COLO668 (cell line): Measurements from ENCODE around the gene DPPA2.
"Not testable (repeated sequence)": the region's sequence is repeated elsewhere in the genome, so short reads cannot be mapped to it uniquely, and the experiment has no call there.

Experiments used
- DNase-seq: peaks from one replicate; lab custom pipeline; 2025; ENCODE audit not compliant: unreplicated experiment; lab: John Stamatoyannopoulos, UW

Gene DPPA2, protein sequence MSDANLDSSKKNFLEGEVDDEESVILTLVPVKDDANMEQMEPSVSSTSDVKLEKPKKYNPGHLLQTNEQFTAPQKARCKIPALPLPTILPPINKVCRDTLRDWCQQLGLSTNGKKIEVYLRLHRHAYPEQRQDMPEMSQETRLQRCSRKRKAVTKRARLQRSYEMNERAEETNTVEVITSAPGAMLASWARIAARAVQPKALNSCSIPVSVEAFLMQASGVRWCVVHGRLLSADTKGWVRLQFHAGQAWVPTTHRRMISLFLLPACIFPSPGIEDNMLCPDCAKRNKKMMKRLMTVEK

DNA sequence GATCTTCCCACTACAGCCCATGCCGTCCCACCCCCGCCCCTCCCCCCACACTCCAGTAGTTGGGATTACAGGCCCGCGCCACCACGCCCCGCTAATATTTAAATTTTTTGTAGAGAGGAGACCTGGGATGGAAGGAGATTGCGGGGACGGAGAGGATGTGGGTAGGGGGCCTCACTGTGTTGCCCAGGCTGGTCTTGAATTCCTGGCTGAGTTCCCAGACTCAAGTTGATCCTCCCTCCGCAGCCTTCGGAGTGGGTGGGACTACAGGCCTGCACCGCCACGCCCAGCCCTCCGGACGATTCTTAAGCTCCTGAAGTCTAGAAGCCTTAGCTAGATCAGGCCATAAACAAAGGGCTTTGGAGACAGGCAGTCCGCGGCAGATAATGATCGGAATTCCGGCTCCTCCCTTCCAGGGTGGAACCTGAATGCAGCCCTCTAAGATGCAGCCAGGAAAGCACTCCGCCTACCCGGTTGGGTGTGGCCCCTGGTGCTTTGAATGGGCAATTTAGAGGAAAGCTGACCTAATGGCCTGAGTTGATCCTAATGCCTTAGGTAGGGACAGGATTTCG is at the start of gene DPPA2:
Gene DPPA2 (minus strand): TSS at position 356 of the 569 bp plus-strand sequence. CDS start 1,975 bp downstream, outside the sequence.
- no peak for DNase-seq

DNA sequence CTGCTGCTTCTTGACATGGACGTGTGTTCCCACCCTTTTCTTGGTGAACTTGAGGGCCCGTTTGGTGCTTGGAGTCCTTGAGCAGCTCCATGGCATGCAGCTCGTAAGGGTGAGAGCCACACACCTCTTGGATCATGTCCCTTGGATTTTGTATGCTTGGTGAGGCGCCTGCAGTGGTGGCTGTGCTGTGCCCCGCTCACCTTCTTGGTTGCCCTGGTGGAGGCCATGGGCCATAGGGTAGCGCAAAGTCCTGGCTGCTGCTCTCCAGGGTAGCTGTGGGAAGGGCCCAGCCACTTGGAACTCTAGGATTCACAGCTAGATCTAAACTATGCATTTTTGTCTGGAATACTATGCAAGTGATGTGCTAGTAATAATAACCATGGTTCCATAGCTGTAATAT is 47.8 kb upstream of the DPPA2 start:
- DNase-seq: no peak

DNA sequence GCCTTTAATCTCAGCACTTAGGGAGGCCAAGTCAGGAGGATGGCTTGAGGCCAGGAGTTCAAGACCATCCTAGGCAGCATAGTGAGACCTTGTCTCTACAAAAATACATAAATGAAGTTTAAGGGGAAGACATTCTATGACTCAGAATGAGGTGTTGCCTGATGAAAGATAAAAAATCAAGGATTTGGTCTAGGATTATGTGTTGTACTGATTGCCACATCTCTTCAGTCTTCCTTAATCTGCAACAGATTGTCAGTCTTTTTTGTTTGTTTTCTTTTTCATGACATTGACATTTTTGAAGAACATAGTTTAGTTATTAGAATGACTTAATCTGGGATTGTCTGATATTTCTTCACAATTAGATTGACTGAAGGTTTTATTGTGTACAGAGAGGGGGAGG is 47.3 kb upstream of the DPPA2 start:
- DNase-seq: no peak

DNA sequence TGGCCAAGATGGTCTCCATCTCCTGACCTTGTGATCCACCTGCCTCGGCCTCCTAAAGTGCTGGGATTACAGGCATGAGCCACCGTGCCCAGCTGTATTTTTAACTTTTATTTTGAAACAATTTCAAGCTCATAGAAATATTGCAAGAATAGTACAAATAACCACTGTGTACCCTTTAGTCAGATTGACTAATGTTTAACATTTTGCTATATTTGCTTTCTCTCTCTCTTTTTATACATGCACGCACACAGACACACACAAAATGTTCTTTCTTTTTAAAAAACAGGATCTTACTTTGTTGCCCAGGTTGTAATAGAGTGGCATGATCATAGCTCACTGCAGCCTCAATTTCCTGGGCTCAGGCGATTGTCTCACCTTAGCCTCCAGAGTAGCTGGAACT is 46.5 kb upstream of the DPPA2 start:
- DNase-seq: no peak

DNA sequence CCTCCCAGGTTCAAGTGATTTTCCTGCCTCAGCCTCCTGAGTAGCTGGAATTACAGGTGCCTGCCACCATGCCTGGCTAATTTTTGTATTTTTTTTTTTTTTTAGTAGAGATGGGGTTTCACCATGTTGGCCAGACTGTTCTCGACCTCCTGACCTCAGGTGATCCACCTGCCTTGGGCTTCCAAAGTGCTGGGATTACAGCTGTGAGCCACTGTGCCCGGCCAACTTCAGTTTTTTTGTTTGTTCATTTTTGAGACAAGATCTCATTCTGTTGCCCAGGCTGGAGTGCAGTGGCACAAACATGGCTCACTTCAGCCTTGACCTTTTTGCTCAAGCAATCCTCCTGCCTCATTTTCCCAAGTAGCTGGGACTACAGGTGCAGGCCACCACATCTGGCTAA is 42.5 kb upstream of the DPPA2 start:
- not testable (repeated sequence) for DNase-seq

DNA sequence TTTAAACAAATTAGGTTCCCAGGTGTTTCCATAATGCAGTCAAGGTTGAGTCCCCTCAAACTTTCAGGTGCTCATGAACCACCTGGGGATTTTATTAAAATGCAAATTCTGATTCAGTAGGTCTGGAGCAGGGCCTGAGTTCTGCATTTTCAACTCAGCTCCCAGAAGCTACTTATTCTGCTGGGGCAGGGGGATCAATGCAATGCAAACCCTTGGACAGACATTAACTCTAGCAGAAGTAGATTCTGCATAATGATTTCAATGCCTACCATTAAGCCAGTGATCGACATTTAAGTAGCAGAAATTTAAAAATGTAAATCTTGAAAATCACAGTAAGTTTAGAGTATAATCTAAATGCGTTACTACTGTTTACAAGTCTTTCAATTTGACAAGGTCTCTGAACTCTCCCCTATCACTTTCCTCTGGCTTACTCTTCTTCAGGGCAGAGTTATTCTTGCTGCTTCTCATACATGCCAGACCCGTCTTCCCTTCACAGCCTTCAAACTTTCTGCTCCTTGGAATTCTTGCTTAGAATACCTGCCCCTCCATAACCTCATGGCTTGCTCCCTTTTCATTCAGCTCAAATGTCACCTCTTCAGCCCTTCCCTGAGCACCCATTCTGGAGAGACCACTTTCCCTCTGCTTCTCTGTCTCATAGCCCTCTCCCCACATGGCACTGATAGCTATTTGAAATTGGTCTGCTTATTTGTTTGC is 40.3 kb upstream of the DPPA2 start:
- no peak for DNase-seq

DNA sequence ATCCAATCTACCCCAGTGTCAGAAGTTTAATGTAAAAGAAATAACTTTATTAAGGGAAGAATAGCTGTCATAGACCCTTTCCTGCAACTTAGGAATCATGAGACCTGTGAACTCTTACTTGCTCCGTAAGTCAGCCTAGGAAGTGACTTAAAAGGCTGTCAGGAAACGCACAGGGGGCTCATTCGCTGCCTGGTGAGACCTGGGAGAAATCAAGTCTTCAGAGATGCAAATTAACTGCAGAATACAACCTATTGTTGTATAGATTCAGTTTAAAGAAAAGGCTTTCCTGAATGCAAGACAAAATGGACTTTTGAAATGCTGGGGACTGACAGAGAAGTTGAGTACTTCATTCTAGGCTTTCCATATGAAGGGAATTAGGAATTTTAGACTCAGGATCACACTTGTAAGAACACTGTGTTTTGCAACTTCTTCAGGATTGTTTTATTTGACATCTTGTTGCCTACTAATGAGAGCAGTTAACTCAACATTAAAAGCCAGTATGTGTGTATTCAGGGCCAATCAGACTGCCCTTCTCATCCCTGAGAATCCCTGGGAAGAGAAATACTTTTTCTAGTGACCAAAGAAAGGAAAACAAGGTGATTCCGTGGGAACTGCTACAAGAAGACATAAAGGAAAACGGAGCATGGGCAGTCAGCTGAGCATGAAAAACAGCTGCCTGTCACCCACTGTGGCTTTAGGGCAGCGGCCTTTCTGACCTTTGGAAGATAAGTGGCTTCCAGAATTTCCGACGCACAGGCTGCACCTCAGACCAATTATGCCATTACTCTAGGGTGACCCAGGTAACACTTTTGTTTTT is 39.5 kb upstream of the DPPA2 start:
- peak; percentile 0 for DNase-seq

DNA sequence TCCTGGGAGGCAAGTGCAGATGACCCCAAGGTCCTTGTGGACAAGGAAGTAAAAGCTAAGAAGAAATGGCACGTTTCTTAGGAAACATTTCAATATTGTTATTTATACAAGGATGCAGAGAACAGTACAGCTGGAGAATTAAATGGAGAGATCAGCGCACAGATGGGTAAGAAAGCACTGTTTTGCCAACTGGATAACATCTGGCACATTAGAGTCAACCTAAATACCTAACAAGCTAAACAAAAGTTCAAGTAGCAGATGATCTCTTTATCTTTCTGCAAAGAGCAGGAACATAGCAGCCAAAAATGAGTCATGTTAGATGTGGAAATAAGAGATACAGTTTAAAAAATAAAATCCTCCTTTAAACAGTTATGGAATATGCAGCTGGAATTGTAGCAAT is 36.7 kb upstream of the DPPA2 start:
- DNase-seq: no peak

DNA sequence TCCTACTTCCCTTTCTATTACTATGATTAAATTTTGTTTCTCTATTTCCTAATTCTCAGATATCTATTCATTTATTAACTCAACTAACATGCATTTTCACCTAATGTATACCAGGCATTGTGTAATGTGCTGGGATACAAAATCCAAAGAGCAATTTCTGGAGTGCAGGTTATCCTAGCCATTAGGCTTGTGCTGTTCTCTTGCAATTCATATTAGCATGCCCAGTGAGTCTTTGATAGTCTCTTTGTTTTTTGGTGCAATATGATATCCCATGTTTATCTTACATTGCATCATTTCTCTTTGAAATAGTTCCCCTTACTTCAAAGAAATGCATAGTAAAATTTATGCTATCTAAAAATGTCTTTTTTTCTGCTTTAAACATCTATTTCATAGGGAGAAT is 34.9 kb upstream of the DPPA2 start:
- no peak for DNase-seq

DNA sequence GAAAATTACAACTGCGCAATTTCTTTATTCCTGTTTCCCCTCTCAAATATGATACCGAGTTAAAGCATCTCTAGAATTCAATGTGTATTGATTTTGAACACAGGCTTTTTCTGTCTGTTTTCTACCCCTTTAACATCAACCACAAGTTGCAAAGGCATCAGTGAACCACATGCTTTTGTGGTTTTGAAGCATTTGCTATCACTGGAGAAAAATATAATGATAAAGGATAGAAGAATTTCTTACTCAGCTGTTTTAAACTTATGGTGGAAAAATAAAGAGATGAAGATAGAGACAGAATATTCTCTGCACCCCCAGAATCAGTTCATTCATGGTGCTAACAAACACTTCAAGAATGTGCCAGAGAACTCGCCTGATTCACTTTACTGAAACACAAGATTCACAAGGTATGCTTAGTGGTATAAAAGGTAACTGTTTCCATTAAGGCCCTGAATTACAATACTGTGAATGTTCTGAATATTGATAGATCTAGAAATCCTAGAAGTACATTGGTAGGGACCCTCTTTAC is 30.5 kb upstream of the DPPA2 start:
- no peak for DNase-seq

DNA sequence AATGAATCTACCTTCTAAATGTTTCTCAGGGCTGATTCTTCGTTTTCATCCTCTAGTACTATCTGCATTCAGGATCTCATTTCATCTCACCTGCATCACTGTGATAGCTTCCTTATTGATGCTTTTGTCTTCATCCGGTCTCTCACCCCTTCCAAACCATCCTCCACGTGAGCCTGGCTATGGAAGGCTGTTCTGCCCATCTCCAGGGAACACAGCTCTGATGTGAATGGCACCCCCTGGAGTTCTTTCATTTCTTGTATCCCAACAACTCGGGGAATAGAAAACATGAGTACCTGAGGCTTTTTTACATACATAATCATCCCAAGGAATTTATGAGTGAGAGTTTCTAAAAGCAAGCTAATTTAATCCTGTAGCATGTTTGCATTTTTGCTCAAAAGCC is 29.8 kb upstream of the DPPA2 start:
- DNase-seq: no peak

DNA sequence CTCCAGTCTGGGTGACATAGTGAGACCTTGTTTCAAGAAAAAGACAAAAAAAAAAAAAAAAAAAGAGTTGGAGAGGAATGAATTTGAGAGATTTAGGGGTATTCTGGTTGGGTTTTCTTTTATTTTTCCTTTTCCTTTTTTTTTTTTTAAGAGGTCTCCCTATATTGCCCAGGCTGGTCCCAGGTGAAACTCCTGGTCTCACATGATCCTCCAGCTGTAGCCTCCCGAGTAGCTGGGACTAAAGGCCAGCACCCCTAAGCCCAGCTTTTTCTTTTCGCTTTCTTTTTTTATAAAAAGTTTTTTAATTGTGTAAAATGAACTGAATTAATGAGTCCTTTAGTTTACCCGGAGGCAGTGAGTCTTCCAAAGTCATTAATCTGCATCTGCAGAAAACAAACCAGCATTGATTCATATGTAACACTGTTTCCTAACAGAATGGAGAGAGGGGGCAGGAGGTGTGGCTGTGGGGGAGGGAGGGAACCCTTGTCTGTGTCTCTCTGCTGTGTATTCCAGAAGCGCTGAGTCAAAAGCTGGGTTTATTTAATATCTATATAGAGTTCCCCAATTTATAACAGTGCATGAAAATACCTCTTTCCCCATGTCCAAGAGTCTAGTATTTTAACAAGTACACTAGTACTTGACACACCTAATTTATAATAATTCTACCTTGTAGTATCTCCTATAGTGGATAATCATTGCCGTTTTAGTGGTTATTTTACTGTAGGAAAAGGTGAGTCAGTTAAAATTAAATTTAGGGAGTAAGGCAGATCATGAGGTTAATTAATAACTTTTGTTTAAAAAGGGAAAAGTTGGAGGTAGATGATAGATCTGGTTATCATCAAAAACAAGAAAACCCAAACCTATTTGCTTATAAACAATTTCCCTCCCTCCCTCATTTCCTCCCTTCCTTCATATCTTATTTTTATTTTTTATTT is 23.7 kb upstream of the DPPA2 start:
- DNase-seq: no peak

DNA sequence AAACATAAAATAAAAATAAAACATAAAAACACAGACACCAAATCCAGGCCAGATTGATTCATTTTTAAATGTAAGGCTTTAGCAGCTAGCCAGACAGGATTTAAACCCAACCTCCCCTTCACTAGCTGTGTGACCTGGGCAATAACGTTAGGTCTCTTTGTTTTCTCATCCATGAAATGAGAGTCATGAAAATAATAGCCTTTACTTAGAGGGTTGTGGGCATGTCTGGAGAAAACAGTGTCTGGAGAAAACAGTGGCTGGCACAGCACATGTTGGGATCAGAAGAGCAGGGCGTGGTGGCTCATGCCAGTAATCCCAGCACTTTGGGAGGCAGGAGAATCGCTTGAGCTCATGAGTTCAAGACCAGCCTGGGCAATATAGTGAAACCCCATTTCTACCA is 22.9 kb upstream of the DPPA2 start:
- DNase-seq: no peak

DNA sequence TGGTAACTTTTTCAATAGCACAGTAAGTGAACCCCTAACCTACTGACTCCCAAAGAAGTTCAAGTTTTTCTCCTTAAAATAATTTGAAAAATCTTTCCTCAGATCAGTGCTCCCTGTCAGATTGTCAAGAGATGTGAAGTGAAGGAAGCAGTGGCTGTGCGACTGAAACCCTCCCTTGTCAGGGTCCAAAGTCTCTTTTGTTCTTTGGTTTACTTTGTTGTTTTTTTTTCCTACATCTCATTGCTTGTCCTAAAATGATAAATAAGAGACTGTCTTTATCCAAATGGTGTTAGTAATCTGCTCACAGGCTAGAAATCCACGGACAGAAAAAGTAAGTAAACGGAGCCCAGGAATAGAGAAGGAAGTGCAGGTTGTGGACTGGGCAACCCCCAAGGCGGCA is 22.0 kb upstream of the DPPA2 start:
- no peak for DNase-seq

DNA sequence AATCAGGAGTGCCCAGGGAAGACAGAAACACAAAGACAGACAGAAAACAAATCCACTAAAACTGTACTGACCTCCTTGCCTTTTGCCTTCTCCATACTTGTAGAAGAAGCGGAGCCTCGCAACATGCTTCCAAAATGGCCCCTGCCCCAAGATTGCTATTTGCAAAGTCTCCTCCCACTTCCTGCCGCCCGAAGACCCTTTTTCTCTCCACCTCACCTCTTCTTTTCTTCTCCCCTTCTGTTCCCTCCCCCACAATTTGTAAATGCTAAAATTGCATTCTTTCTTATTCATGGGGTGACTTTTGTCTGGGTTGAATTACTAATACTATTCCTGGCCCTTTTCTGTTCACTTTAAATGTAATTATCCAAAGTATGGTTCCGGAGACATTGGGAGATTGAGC is 21.1 kb upstream of the DPPA2 start, which contains the start of gene DPPA4:
Gene DPPA4 (minus strand): TSS at position 154 of the 400 bp plus-strand sequence. CDS start 29 bp downstream, at position 125.
- no peak for DNase-seq

DNA sequence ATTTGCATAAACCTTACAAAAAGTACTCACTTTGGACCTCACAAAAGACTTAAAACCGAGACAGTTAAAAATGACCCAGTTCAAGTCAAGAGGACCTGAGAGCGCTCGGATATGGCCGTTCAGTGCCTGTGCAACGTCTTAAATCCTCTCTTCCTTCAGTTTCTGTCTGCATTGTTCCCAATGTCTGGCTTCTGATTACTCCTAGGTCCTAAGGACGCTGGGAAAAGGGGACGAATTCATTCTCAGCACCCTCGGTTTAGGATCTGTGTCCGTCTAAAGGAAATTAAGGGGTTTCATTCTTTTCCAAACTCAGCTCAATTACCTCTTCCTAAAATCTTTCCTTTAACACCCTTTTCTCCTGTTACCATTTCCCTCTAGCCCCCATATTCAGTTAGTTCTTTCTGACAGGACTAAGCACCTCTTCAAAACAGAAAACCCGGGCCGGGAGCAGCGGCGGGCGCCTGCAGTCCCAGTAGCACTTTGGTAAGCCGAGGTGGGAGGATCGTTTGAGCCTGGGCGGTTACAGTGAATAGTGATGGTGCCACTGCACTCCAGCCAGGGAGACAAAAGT is 20.1 kb upstream of the DPPA2 start:
- no peak for DNase-seq

DNA sequence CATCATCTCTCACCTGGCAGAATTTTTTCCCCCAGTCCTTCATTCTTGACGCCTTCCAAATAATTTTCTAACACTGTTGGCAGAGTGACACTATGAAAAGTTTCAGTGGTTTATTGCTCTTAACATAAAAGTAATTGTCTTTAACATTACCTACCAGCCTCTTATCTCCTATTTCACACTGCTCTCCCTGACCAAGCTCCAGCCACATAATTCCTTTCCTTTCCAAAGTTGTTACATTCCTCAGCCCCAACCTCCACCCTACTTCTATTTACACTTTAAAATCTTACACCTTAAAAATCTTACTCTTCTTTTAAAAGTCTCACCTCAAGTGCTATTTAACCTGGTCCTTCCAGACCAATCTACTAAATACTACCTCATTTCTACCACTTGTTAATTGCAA is 18.3 kb upstream of the DPPA2 start:
- DNase-seq: no peak

DNA sequence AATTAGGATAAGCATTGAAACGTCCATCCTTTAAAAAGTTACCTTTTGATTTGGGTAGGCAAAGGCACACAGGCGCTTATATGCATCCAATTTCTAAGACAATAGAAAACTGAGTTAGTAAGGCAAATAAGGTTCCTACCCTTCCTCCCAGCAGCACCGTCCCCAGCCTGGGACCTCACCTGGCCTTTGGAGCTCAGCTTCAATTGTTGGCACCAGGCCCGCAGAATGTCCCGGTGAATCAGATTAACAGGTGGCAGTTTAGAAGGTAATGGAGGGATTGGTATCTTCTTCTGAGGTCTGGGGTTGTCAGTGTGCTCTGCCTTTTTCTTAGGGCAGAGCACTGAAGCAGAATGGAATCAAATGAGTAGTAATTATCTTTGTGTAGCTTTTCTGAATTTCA is 15.4 kb upstream of the DPPA2 start:
- DNase-seq: no peak

DNA sequence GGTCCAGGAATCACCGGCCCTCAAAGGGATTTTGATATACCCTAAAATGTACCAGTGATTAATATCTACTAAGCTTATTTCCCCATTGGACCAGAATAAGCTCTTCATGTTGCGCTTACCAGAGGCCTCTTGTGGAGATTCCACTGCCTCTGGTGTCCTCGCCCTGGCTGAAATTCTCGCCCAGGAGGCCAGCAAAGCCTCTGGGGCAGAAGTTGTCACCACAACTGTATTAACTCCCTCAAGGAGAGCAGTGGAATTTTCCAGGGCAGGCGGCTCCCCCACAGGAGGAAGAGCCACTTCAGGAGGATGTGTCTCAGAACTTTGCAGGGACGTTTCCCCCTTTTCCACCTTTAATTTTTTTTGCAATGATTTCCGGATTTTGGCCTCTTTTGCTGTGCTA is 14.1 kb upstream of the DPPA2 start:
- no peak for DNase-seq

DNA sequence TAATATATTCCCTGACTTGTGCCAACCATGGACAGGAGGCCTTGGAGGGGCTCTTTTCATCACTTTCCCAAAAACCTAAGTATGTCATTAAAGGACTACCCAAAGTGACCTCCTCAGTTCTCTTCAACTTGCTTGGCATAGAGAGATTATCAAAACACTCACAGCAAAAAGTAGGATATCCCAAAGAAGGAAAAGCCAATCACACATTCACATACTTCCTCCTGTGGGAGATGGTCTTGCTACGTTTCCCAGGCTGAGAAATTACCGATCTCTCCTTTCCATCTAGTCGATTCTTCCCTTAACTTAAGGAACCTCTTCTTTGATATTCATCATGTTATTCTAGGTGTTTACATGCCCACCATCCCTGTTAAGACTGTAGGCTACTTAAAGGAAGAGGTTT is 11.9 kb upstream of the DPPA2 start:
- DNase-seq: no peak
